Esophagus squamous epithelium (tissue), 5 donors: ENCODE results near the gene SCYGR7. TPM values are rescaled to one million over a fixed set of nuclear protein-coding genes. Genes with fewer than 3 reads are reported as not detected.
"Not testable (repeated sequence)": the region's sequence is repeated elsewhere in the genome, so short reads cannot be mapped to it uniquely, and the experiment has no call there.

Experiments used
- DNase-seq: peaks from one replicate; lab custom pipeline; 2025; lab: John Stamatoyannopoulos, UW
- H3K27ac ChIP-seq, 4 donors: fragments of 200-600 bp; sonication (generic); one replicate each; pipeline ENCODE4 v1.5.1; 2016 to 2019; ENCODE audit warnings: mild to moderate bottlenecking in 1 of 4
- H3K27me3 ChIP-seq, 4 donors: fragments of 200-600 bp; sonication (generic); 1 replicate in 3 of 4; 2 replicates in 1 of 4; pipeline versions ENCODE4 v1.5.1 to v1.6.0; 2017 to 2021; ENCODE audit warnings: antibody characterized with exemption in 1 of 4
- H3K36me3 ChIP-seq, 3 donors: fragments of 200-600 bp; sonication (generic); one replicate each; pipeline ENCODE4 v1.5.1; 2016 to 2019
- H3K4me1 ChIP-seq, 3 donors: fragments of 200-600 bp; sonication (generic); one replicate each; pipeline ENCODE4 v1.5.1; 2017 to 2019
- H3K4me3 ChIP-seq, 4 donors: fragments of 200-600 bp; sonication (generic); 1 replicate in 3 of 4; 2 replicates in 1 of 4; pipeline ENCODE4 v1.5.1; 2016 to 2019; ENCODE audit warnings: mild to moderate bottlenecking in 2 of 4, moderate library complexity in 1 of 4
- H3K9me3 ChIP-seq, 3 donors: fragments of 200-600 bp; sonication (generic); one replicate each; pipeline ENCODE4 v1.5.1; 2016 to 2019
- POLR2A ChIP-seq, 4 donors: fragments of 450-650 bp; IDR thresholded peaks; one replicate each; pipeline ENCODE4 v1.6.1; 2017; ENCODE audit warnings: antibody characterized with exemption in 4 of 4, mild to moderate bottlenecking in 4 of 4, moderate library complexity in 3 of 4
- WGBS, 2 donors: methylation state at CpG; one replicate each; pipeline ENCODE4 v1.1.5; 2018; 5-methylcytosine and 5-hydroxymethylcytosine counted together
- intact Hi-C: fragments of 100-400 bp; cut with DNase I; formaldehyde crosslinking; loops from one replicate; pipeline ENCODE4 v1.15.0; 2022
- total RNA-seq, 4 donors: library from RNA; depleted of rRNA; stranded (reverse); fragments of >200 nt; gene quantifications; one replicate each; pipeline ENCODE4 v1.1.0, GENCODE V29; 2016
- TF ChIP-seq, protein P1 (sequence below), 6 experiments: fragments of 450-650 bp in 4 of 6; fragments of 200-600 bp in 2 of 6; sonication (generic) in 2 of 6; IDR thresholded peaks; one replicate each; pipeline ENCODE4 v1.5.1; 2016 to 2019; ENCODE audit warnings: antibody characterized with exemption in 6 of 6, mild to moderate bottlenecking in 4 of 6, moderate library complexity in 4 of 6
- donor health status: DM: yes; HTN: yes; CAD: no.

SCYGR7 gene
- total RNA-seq, 4 donors from 2014 or later = not detected

DNA sequence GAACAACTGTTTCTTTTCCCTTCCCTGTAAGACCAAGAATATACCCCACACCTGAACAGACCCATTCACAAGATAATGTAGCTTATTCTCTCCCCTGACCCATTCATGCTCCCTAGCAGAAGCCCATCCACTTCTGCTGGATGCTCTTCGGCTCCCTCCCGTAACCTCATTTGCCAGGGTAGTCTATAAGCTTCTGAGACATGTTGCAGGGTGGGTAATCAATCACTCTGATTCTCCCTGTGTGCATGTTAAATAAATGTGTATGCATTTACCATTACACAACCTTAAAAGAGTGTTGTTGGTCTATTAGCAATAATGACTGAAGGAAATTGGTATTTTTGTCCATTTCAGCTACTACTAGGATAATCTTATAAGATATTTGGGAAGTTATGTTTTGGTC is 11.6 kb upstream of the SCYGR7 start:
- Histone ChIP-seq H3K27me3 (peaks cover 0 to 5% (median 0%) of the 10 kb centered on the region in 4 donors), H3K4me3 (no peak overlapping the region), H3K9me3 (no peaks in the 10 kb centered on the region), H3K4me1 (peaks cover 8 to 20% (median 12%) of the 10 kb centered on the region in 3 donors), H3K36me3 (no peaks in the 10 kb centered on the region), H3K27ac (no peak overlapping the region)
- intact Hi-C loops = no loop called here
- no peak for TF ChIP-seq POLR2A (IDR thresholded peaks at IDR 0.05)
- 96 to 100% methylated on average over 2 of the region's 2 CpGs for WGBS, 2 donors
- DNase-seq = no peak

DNA sequence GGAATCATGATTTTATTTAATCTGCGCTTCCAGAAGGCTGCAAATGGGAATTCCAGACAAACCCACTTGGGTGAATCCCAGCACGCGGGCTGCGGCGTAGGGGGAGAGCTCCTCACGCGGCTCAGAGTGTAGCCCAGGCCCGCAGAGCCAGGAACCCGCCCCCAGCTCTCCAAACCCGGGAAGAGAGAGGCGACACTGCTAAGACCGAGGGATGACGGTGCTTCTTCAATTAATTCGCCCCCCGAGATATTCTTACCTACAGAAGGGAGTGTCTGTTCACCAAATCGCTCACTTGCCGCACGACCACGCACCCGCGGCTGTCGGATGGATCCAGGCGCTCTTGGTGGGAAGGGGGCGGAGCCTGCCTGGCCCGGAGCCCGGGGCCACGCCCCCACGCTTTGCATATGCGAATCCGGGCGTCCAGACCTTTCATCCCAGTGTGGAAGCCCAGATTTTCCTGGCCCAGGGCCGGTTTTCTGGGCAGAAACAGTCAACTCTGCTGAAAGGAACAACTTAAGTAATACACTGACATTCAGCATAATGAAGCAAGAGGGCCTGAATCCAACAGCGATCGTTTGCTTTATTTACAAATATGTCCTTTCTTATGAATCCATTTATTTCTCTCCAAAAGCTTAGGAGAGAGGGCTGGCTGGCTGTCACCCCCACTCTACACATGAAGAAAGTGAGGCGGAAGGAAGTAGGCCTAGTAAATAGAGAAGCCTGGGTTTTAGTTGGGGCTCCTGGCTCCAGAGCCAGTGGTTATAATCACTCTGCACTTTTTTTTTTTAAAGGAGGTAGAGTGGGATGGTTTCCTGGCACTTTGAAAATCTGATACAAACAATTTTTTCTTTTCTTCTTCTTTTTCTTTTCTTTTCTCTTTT is 10.2 kb upstream of the SCYGR7 start, which contains the start of gene SLC19A3:
Gene SLC19A3, minus strand, starts transcription at position 342 of the 881 bp plus-strand sequence. CDS start 15,710 bp downstream, outside the sequence.
- peak within 1 kb of the TSS; percentile 16 to 64 (median 42) for H3K4me3 ChIP-seq
- WGBS, 2 donors = 6 to 15% methylated on average over 4 to 33 of the region's 35 CpGs

DNA sequence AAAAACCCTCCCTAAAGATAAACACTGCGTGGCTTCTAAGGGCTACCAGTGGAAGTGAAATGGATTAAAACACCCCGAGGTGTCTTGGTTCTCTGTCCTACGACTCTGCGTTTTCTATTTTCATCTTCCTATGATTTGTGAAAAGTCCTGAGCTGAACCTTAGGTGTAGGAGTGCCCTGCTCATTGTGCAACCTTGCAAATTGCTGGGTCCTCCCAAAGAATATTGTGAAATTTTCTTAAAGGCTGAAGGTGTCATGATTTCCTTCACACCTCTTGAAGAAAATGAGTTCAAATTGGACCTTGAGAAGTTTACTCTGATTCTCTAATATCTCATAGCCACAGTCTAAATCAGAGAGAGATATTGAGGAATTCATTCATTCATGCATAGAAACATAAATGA is 8.5 kb upstream of the SCYGR7 start:
- TF ChIP-seq POLR2A (IDR thresholded peaks at IDR 0.05) = no peak
- TF ChIP-seq, protein P1, sequence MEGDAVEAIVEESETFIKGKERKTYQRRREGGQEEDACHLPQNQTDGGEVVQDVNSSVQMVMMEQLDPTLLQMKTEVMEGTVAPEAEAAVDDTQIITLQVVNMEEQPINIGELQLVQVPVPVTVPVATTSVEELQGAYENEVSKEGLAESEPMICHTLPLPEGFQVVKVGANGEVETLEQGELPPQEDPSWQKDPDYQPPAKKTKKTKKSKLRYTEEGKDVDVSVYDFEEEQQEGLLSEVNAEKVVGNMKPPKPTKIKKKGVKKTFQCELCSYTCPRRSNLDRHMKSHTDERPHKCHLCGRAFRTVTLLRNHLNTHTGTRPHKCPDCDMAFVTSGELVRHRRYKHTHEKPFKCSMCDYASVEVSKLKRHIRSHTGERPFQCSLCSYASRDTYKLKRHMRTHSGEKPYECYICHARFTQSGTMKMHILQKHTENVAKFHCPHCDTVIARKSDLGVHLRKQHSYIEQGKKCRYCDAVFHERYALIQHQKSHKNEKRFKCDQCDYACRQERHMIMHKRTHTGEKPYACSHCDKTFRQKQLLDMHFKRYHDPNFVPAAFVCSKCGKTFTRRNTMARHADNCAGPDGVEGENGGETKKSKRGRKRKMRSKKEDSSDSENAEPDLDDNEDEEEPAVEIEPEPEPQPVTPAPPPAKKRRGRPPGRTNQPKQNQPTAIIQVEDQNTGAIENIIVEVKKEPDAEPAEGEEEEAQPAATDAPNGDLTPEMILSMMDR (IDR thresholded peaks at IDR 0.05) = no peak

More for the DNA sequence above, 10.2 kb upstream of the SCYGR7 start, which contains the start of gene SLC19A3:
- Histone ChIP-seq H3K36me3 (no peaks in the 10 kb centered on the region), H3K9me3 (no peaks in the 10 kb centered on the region), H3K27me3 (peaks cover 0 to 5% (median 0%) of the 10 kb centered on the region in 4 donors), H3K27ac (peak within 1 kb of the TSS; percentile 14 to 79 (median 66)), H3K4me1 (peaks cover 8 to 20% (median 12%) of the 10 kb centered on the region in 3 donors)
- TF ChIP-seq, protein P1 (IDR thresholded peaks at IDR 0.05) = no peak
- no peak for TF ChIP-seq POLR2A (IDR thresholded peaks at IDR 0.05)
- intact Hi-C loops = no loop called here
- no peak for DNase-seq

DNA sequence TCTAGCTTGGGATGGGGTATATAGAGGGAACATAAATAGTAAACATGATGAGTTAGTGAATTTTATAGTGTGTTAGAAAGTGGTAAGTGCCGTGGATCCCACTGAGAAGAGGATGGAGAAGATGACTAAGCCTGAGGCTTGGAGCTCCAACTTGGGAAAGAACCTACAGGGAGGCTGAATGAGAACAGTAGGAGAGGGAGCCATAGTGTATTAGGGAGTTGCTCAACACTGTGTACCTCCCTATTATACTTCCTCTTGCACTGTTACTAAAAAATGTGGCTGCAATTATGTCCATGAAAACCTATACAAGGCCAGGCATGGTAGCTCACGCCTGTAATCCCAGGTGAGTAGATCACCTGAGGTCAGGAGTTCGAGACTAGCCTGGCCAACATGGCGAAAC is 7.5 kb upstream of the SCYGR7 start:
- Histone ChIP-seq H3K9me3 (no peaks in the 10 kb centered on the region), H3K4me1 (peaks cover 8 to 20% (median 12%) of the 10 kb centered on the region in 3 donors), H3K36me3 (no peaks in the 10 kb centered on the region), H3K27ac (no peak overlapping the region), H3K4me3 (no peak overlapping the region), H3K27me3 (peaks cover 0 to 12% (median 0%) of the 10 kb centered on the region in 4 donors)
- TF ChIP-seq, protein P1 (IDR thresholded peaks at IDR 0.05) = no peak
- no peak for TF ChIP-seq POLR2A (IDR thresholded peaks at IDR 0.05)
- DNase-seq = no peak
- WGBS, 2 donors = 57 to 63% methylated on average over 2 to 4 of the region's 4 CpGs
- intact Hi-C loops = no loop called here

More for the DNA sequence above, 8.5 kb upstream of the SCYGR7 start:
- Histone ChIP-seq H3K4me3 (no peak overlapping the region), H3K27ac (no peak overlapping the region), H3K36me3 (no peaks in the 10 kb centered on the region), H3K4me1 (peaks cover 8 to 20% (median 12%) of the 10 kb centered on the region in 3 donors), H3K27me3 (peaks cover 0 to 9% (median 0%) of the 10 kb centered on the region in 4 donors), H3K9me3 (no peaks in the 10 kb centered on the region)
- WGBS, 2 donors = 69 to 87% methylated on average over 4 of the region's 4 CpGs
- no peak for DNase-seq
- intact Hi-C loops = no loop called here

DNA sequence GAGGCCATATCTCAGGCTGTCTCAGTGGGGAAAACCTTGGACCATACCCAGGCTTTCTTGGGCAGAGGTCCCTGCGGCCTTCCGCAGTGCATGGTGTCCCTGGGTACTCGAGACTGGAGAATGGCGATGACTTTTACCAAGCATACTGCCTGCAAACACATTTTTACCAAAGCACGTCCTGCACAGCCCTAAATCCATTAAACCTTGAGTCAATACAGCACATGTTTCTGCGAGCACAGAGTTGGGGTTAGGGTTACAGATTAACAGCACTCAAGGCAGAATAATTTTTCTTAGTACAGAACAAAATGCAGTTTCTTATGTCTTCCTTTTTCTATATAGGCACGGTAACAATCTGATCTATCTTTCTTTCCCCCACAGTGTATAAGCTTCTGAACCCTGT is 5.3 kb upstream of the SCYGR7 start:
- DNase-seq, H3K4me3 ChIP-seq, H3K27ac ChIP-seq, H3K9me3 ChIP-seq, intact Hi-C loops, H3K36me3 ChIP-seq: not testable (repeated sequence)
- 45 to 59% methylated on average over 4 to 5 of the region's 7 CpGs for WGBS, 2 donors
- Histone ChIP-seq H3K4me1 (peaks cover 4 to 12% (median 9%) of the 10 kb centered on the region in 3 donors), H3K27me3 (peaks cover 0 to 11% (median 0%) of the 10 kb centered on the region in 4 donors)
